Stimulated activated CD4-positive, alpha-beta T cell treated with anti-CD3 and anti-CD28 coated beads, TNF-alpha, amount 100 ng/mL, for 4 hours (primary cell): ENCODE data around the gene LRFN2.

Experiments
- DNase-seq, 3 experiments: peaks; one replicate each; pipeline ENCODE4 v3.0.0-alpha.2; 2020; ENCODE audit warnings: low read depth in 3 of 3

LRFN2 gene

GRCh38 chr6:40587240-40588069 is at the start of gene LRFN2:
LRFN2 (minus strand) TSS chr6:40587364.
- peak; percentile 31 to 47 (median 35) for DNase-seq

GRCh38 chr6:40634429-40634828 is 47.3 kb upstream of the LRFN2 start:
- no peak for DNase-seq

- no peak for DNase-seq
These were observed 44.6 kb upstream of the LRFN2 start for GRCh38 chr6:40631744-40632143.

- no peak for DNase-seq
These were observed 43.3 kb upstream of the LRFN2 start for GRCh38 chr6:40630488-40630887.

- DNase-seq, result no peak
These were observed 42.9 kb upstream of the LRFN2 start for GRCh38 chr6:40630051-40630450.

GRCh38 chr6:40629463-40629862 is 42.3 kb upstream of the LRFN2 start:
- DNase-seq, result no peak

- DNase-seq, result no peak
These were observed 40.2 kb upstream of the LRFN2 start for GRCh38 chr6:40627316-40627715.

- DNase-seq, result no peak
These were observed 39.7 kb upstream of the LRFN2 start for GRCh38 chr6:40626886-40627285.

- DNase-seq, result no peak
These were observed 36.8 kb upstream of the LRFN2 start for GRCh38 chr6:40623932-40624331.

GRCh38 chr6:40623178-40623577 is 36.0 kb upstream of the LRFN2 start:
- DNase-seq, result no peak

GRCh38 chr6:40620574-40621240 is 33.5 kb upstream of the LRFN2 start:
- no peak for DNase-seq

GRCh38 chr6:40614671-40615070 is 27.5 kb upstream of the LRFN2 start:
- DNase-seq, result no peak

- no peak for DNase-seq
These were observed 24.7 kb upstream of the LRFN2 start for GRCh38 chr6:40611912-40612311.

GRCh38 chr6:40611434-40611833 is 24.3 kb upstream of the LRFN2 start:
- no peak for DNase-seq

GRCh38 chr6:40610229-40610628 is 23.1 kb upstream of the LRFN2 start:
- no peak for DNase-seq

- DNase-seq, result no peak
These were observed 19.8 kb upstream of the LRFN2 start for GRCh38 chr6:40606981-40607380.

GRCh38 chr6:40606526-40606925 is 19.4 kb upstream of the LRFN2 start:
- no peak for DNase-seq

- DNase-seq, result no peak
These were observed 16.9 kb upstream of the LRFN2 start for GRCh38 chr6:40604082-40604481.

- no peak for DNase-seq
These were observed 12.4 kb upstream of the LRFN2 start for GRCh38 chr6:40599555-40599954.

- DNase-seq, result no peak
These were observed 11.4 kb upstream of the LRFN2 start for GRCh38 chr6:40598516-40598915.

GRCh38 chr6:40597301-40597700 is 10.1 kb upstream of the LRFN2 start:
- DNase-seq, result no peak

- no peak for DNase-seq
These were observed 1.3 kb upstream of the LRFN2 start for GRCh38 chr6:40588480-40588879.

- no peak for DNase-seq
These were observed 863 bp upstream of the LRFN2 start for GRCh38 chr6:40588070-40588384.
